ENCODE measurements around the gene ATG10. TPM values are rescaled to one million over a fixed set of nuclear protein-coding genes. Genes with fewer than 3 reads are reported as not detected.

The ATG10 gene
- total and polyA plus RNA-seq, 11 donors: 2.7 to 10.7 (median 5.7) TPM

GRCh38 chr5:81969912-81970311, 1.9 kb upstream of the ATG10 start:
- 96 to 99% (median 98%) methylated on average over 2 of the region's 2 CpGs for WGBS, 4 donors
- ATAC-seq (no peak), DNase-seq (no peak)
- no peaks in the 10 kb centered on the region for H3K36me3 ChIP-seq
- H3K27ac ChIP-seq: no peak overlapping the region
- intact Hi-C loops (cut with DNase I): loop anchor here (2.0 to 10.0 kb wide), 11 partner anchors 115 to 465 kb away; partner anchors contain the start of genes SSBP2 (in 9 of the 10) and RPS23 (in 1 of the 10)
- no peak overlapping the region for H3K4me3 ChIP-seq
- H3K9me3 ChIP-seq: no peaks in the 10 kb centered on the region
- TF ChIP-seq POLR2A (IDR thresholded peaks at IDR 0.05) (no peak), CTCF (IDR thresholded peaks at IDR 0.05) (no peak)
- H3K4me1 ChIP-seq: peaks cover 0 to 15% (median 6%) of the 10 kb centered on the region in 12 donors
- no peaks in the 10 kb centered on the region for H3K27me3 ChIP-seq

- Histone ChIP-seq H3K9me3 (no peaks in the 10 kb centered on the region), H3K27ac (peak overlapping the region; percentile 91 to 100 (median 98)), H3K4me1 (peaks cover 0 to 15% (median 6%) of the 10 kb centered on the region in 12 donors), H3K4me3 (peak overlapping the region; percentile 57 to 92 (median 73)), H3K36me3 (peaks cover 0 to 2% (median 0%) of the 10 kb centered on the region in 9 donors), H3K27me3 (no peaks in the 10 kb centered on the region)
- ATAC-seq: no peak
- DNase-seq: no peak
- WGBS, 4 donors: 2 to 3% (median 2%) methylated on average over 11 of the region's 11 CpGs
- intact Hi-C loops (cut with DNase I): loop anchor here (2.0 to 10.0 kb wide), 11 partner anchors 116 to 466 kb away; partner anchors contain the start of genes SSBP2 (in 9 of the 10) and RPS23 (in 1 of the 10)
- no peak for TF ChIP-seq CTCF (IDR thresholded peaks at IDR 0.05)
- no peak for TF ChIP-seq POLR2A (IDR thresholded peaks at IDR 0.05)
Observed at GRCh38 chr5:81971111-81971711, 612 bp upstream of the ATG10 start.

GRCh38 chr5:81972492-81972783, 615 bp downstream of the ATG10 start:
- intact Hi-C loops (cut with DNase I): loop anchor here (2.0 to 10.0 kb wide), 14 partner anchors 114 to 468 kb away; partner anchors contain the start of genes SSBP2 (in 10 of the 10) and RPS23 (in 1 of the 10)
- peaks cover 0 to 13% (median 5%) of the 10 kb centered on the region in 9 donors for H3K36me3 ChIP-seq
- TF ChIP-seq POLR2A (IDR thresholded peaks at IDR 0.05): no peak
- no peak for TF ChIP-seq CTCF (IDR thresholded peaks at IDR 0.05)
- ATAC-seq (no peak), DNase-seq (no peak)
- H3K27ac ChIP-seq: peak overlapping the region; percentile 91 to 100 (median 98)
- WGBS, 4 donors: 0 to 1% (median 0%) methylated on average over 9 of the region's 9 CpGs
- H3K4me1 ChIP-seq: peaks cover 0 to 15% (median 6%) of the 10 kb centered on the region in 12 donors
- peak overlapping the region; percentile 57 to 92 (median 73) for H3K4me3 ChIP-seq
- no peaks in the 10 kb centered on the region for H3K27me3 ChIP-seq
- no peaks in the 10 kb centered on the region for H3K9me3 ChIP-seq

- DNase-seq (no peak), ATAC-seq (no peak)
- intact Hi-C loops (cut with DNase I): no loop called here
- no peak for TF ChIP-seq CTCF (IDR thresholded peaks at IDR 0.05)
- no peak for TF ChIP-seq POLR2A (IDR thresholded peaks at IDR 0.05)
- H3K27me3 ChIP-seq: no peaks in the 10 kb centered on the region
- H3K9me3 ChIP-seq: no peaks in the 10 kb centered on the region
- H3K4me1 ChIP-seq: no peaks in the 10 kb centered on the region
- WGBS, 4 donors: 60 to 67% (median 65%) methylated on average over 3 of the region's 3 CpGs
- peaks cover 0 to 38% (median 12%) of the 10 kb centered on the region in 9 donors for H3K36me3 ChIP-seq
- no peak overlapping the region for H3K4me3 ChIP-seq
- no peak overlapping the region for H3K27ac ChIP-seq
Observed at GRCh38 chr5:81980160-81980559, 8.3 kb downstream of the ATG10 start.

All from heart left ventricle (tissue), 16 donors.